DND-41 (cell line): ENCODE results near the gene ABCC12.

Experiments
- EZH2 ChIP-seq: IDR thresholded peaks from 3 replicates; pipeline ENCODE4 v1.6.1; 2012; ENCODE audit warnings: borderline replicate concordance, low read depth, mild to moderate bottlenecking, moderate library complexity, low read length, inconsistent platforms; ENCODE audit not compliant: severe bottlenecking
- TF ChIP-seq, protein P1 (sequence below): IDR thresholded peaks from 2 replicates; pipeline ENCODE4 v1.5.1; 2012; ENCODE audit warnings: borderline replicate concordance, low read length, moderate library complexity, mild to moderate bottlenecking; ENCODE audit not compliant: poor library complexity, severe bottlenecking; ENCODE audit errors: extremely low read depth

DNA sequence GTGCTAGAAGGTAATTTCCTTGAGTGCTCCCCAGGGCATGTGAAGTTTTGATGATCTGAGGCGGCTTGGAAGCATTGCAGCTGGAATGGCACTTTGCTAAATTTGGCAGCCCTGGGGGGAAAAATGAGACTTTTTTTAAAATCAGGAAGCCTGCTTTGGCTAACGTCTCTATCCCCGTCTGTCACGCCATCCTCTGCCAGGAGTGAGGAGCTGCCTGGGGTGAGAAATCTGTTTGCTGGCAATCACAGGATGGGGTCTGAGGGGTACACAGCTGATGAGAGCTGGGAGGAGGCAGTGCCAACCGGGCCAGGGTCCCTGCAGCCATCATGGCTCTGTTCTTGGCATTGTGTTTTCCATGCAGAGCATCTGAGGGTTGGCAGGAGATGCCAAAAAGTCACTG is 2.0 kb downstream of the ABCC12 start:
- TF ChIP-seq, protein P1, sequence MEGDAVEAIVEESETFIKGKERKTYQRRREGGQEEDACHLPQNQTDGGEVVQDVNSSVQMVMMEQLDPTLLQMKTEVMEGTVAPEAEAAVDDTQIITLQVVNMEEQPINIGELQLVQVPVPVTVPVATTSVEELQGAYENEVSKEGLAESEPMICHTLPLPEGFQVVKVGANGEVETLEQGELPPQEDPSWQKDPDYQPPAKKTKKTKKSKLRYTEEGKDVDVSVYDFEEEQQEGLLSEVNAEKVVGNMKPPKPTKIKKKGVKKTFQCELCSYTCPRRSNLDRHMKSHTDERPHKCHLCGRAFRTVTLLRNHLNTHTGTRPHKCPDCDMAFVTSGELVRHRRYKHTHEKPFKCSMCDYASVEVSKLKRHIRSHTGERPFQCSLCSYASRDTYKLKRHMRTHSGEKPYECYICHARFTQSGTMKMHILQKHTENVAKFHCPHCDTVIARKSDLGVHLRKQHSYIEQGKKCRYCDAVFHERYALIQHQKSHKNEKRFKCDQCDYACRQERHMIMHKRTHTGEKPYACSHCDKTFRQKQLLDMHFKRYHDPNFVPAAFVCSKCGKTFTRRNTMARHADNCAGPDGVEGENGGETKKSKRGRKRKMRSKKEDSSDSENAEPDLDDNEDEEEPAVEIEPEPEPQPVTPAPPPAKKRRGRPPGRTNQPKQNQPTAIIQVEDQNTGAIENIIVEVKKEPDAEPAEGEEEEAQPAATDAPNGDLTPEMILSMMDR = no peak
- TF ChIP-seq EZH2 = no peak
